WTC11 (cell line): ENCODE data around the gene ZNF277. TPM values are rescaled to one million over a fixed set of nuclear protein-coding genes. Genes with fewer than 3 reads are reported as not detected.

Experiments
- total RNA-seq: library from RNA; stranded (reverse); gene quantifications from 3 replicates; pipeline ENCODE4 v1.2.3, GENCODE V29; 2021

The ZNF277 gene
- total RNA-seq, 1 experiment from 2014 or later, result 22.5 TPM

Other genes starting within 250 kb of the ZNF277 start
- gene DOCK4, start 296 bp upstream of the ZNF277 start, total RNA-seq, result 13.3 to 20.4 TPM (median 15.2 TPM) in 3 replicates
- 30.5 to 37.9 TPM (median 31.2 TPM) in 3 replicates for gene IFRD1, start 243.8 kb downstream of the ZNF277 start, total RNA-seq